Measurements from ENCODE around the gene FBXO40. TPM values are rescaled to one million over a fixed set of nuclear protein-coding genes. Genes with fewer than 3 reads are reported as not detected.

FBXO40 gene
- total RNA-seq, 1 experiment from 2014 or later = under 0.01 TPM

DNA sequence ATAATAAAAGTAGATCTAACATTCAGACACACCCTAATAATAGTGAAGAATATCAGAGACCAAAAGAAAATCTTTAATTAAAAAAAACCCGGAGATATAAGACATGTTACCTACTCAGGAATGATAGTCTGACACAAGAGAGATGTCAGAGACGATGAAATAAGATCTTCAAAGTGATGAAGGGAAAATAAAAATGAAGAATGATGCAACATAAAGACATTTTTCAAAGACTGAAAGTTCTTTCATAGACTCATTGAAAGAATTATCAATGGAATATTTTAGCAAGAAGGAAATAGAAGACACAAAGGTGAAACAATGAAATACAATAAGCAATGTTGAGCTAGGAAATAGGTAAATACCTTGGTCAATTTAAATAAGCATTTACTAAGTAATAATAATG is 47.9 kb downstream of the FBXO40 start:
- no peak for DNase-seq
- H3K27me3 ChIP-seq (ENCODE audit: control insufficient read depth, insufficient read depth, low read length) = no peaks in the 10 kb centered on the region
- no peaks in the 10 kb centered on the region for H3K36me3 ChIP-seq (replicated peaks; ENCODE audit: control insufficient read depth, insufficient read depth, low read length)
- no peak overlapping the region for H3K4me3 ChIP-seq (ENCODE audit: insufficient read depth, low read depth, low read length)

DNA sequence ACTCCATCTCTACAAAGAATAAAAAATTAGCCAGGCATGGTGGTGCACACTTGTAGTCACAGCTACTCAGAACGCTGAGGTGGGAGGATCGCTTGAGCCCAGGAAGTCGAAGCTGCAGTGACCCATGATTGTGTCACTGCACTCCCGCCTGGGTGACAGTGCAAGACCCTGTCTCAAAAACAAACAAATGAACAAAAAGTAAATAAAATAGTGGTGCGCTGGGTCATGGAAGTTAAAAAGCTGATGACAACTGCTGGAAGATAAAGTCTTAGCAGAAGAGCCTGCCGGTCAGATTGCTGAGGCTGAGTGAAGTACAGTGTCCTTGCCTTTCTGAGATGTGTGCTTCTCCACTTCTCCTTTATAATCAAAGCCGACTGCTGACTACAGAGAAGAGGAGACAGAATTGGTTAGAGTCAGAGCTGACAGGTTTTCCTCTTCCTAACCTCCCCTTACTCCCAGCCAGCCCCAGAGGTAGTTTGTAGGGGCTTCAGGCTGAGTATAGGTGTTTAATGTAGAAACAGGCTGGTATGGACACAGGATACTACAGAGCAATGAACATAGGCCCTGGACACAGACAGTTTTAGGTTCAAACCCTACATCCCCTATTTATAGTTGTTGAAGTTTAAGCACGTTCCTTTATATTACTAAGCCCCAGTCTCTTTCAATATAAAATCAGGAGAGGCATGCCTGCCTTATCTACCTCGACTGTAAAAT is 49.6 kb downstream of the FBXO40 start:
- H3K36me3 ChIP-seq (replicated peaks; ENCODE audit: control insufficient read depth, insufficient read depth, low read length) = no peaks in the 10 kb centered on the region
- H3K4me3 ChIP-seq (ENCODE audit: insufficient read depth, low read depth, low read length) = no peak overlapping the region
- DNase-seq = no peak
- H3K27me3 ChIP-seq (ENCODE audit: control insufficient read depth, insufficient read depth, low read length) = no peaks in the 10 kb centered on the region

DNA sequence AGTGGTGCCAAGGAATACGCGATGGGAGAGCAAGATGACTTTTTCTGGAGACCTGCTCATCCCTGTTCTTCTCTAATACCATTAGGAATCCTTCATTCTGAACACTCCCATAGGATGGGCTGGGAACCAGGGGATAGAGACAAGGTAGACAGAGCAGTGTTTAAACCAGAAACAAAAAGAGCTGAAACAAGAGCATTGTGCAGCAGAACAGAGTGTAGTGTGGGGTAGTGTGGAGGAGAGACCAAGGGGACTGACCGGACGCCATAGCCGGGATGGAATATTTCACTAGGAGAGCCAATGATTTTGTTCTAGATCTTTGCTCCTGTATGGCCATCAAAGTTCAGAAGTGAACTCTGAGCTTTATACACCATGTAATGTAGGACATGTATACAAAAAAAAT is 51.9 kb downstream of the FBXO40 start:
- DNase-seq = no peak
- H3K36me3 ChIP-seq (replicated peaks; ENCODE audit: control insufficient read depth, insufficient read depth, low read length) = no peaks in the 10 kb centered on the region
- H3K27me3 ChIP-seq (ENCODE audit: control insufficient read depth, insufficient read depth, low read length) = no peaks in the 10 kb centered on the region
- no peak overlapping the region for H3K4me3 ChIP-seq (ENCODE audit: insufficient read depth, low read depth, low read length)

DNA sequence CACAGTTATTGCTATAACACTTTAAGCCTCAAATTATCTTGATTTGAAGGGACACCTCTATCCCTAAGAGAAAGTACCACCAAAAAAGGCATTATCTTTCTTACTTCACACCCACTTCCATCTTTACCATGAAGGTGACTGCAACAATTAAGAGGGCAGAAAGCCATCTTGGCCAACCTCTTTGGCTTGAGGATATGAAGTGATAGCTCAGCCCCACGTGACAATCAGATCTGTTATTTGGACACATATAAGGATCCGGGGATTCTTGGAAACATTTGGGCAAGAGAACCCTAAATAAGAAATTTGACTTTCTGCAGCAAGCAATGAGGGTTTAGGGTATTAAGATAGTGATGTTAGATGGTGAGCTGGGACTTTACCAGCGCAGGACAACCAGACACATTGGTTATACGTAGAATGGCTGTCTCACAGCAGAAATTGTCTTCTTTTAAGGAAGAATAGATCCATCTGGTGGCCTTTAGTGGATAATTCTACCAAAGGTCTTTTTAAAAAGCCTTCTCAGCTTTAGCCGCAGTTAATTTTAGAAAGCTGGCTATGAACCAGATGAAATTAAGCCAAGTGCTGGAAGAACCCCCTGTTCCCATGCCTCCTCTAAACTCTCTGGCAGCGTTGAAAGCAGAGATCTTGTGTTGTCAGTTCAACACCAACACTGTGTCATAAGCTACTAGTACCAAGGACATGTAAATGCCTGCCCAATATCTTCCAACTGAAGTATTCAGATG is 55.2 kb downstream of the FBXO40 start:
- no peaks in the 10 kb centered on the region for H3K27me3 ChIP-seq (ENCODE audit: control insufficient read depth, insufficient read depth, low read length)
- no peak for DNase-seq
- no peaks in the 10 kb centered on the region for H3K36me3 ChIP-seq (replicated peaks; ENCODE audit: control insufficient read depth, insufficient read depth, low read length)
- no peak overlapping the region for H3K4me3 ChIP-seq (ENCODE audit: insufficient read depth, low read depth, low read length)

DNA sequence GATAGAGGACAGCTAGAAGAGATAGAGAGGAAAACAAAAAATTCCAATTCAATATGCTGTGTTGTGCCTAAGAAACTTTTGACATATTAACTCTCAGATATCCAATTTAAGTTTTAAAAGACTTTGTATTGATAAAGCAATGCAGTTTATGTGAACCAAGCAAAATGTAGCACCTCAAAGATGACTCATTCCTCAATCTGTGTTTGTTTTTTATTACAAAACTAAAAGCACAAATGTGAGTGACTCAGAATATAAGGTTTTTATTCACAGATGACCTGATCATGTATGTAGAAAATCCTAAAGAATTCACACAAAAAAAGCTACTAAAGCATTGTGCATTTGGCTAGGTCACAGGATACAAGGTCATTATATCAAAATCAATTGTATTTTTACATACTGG is 56.5 kb downstream of the FBXO40 start:
- Histone ChIP-seq H3K4me3 (ENCODE audit: insufficient read depth, low read depth, low read length) (no peak overlapping the region), H3K27me3 (ENCODE audit: control insufficient read depth, insufficient read depth, low read length) (no peaks in the 10 kb centered on the region), H3K36me3 (replicated peaks; ENCODE audit: control insufficient read depth, insufficient read depth, low read length) (no peaks in the 10 kb centered on the region)
- no peak for DNase-seq

GRCh38 chr3:121651684-121652083 is 58.5 kb downstream of the FBXO40 start:
- H3K4me3 ChIP-seq (ENCODE audit: insufficient read depth, low read depth, low read length) = no peak overlapping the region
- DNase-seq = no peak
- no peaks in the 10 kb centered on the region for H3K27me3 ChIP-seq (ENCODE audit: control insufficient read depth, insufficient read depth, low read length)
- no peaks in the 10 kb centered on the region for H3K36me3 ChIP-seq (replicated peaks; ENCODE audit: control insufficient read depth, insufficient read depth, low read length)

GRCh38 chr3:121654493-121655385 is 61.6 kb downstream of the FBXO40 start:
- no peaks in the 10 kb centered on the region for H3K27me3 ChIP-seq (ENCODE audit: control insufficient read depth, insufficient read depth, low read length)
- DNase-seq = no peak
- no peak overlapping the region for H3K4me3 ChIP-seq (ENCODE audit: insufficient read depth, low read depth, low read length)
- H3K36me3 ChIP-seq (replicated peaks; ENCODE audit: control insufficient read depth, insufficient read depth, low read length) = no peaks in the 10 kb centered on the region

DNA sequence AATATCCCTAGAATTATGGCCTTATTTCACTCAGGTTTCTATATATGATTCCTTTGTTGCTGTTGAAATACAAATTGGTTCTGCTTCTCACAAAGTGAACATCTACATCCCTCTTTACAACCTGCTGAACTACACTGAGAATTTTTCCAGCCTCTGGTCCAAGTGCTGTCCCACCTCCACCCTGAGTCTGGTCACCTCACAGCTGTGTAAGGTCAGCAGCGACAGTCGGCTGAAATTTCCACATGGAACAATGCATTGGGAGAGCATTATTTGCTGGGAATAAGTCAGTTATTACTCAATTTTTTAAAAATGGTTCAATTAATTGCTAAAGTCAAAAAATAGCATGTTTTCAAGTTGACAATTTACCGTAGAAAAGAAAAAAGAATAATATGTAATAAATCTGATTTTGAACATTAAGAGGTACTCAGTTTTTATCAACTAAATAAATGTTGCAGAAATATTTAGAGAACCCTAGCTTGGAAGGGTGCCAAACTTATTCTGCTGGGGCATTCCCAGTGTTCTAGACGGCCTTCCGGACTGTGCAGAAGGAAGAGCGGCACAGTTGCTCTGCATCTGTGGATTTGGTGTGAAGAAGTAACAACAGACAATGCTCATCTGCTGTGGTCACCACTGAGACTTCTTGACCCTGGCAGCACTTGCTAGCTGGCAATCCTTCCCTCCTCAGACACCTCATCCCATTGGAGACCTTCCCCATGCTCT is 65.7 kb downstream of the FBXO40 start:
- H3K27me3 ChIP-seq (ENCODE audit: control insufficient read depth, insufficient read depth, low read length) = no peaks in the 10 kb centered on the region
- no peak for DNase-seq
- H3K36me3 ChIP-seq (replicated peaks; ENCODE audit: control insufficient read depth, insufficient read depth, low read length) = no peaks in the 10 kb centered on the region
- H3K4me3 ChIP-seq (ENCODE audit: insufficient read depth, low read depth, low read length) = no peak overlapping the region

DNA sequence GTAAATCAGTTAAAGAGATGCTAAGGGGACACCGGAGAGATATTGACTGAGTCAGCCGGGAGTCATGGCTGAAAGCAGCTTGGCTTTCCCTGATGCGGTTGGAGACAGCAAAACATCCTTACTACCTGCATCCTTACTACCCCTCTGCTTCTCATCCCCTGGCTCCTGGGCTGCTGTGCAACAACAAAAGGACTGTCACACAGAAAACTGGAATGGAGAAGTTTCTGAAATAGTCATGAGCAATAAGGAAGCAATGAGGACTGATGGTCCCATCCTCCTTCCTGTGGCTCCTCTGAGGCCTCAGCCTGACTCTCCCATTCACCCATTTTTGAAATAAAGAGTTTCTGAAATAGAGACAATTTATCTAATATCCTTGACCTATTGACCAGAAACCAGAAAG is 66.4 kb downstream of the FBXO40 start:
- Histone ChIP-seq H3K27me3 (ENCODE audit: control insufficient read depth, insufficient read depth, low read length) (no peaks in the 10 kb centered on the region), H3K36me3 (replicated peaks; ENCODE audit: control insufficient read depth, insufficient read depth, low read length) (no peaks in the 10 kb centered on the region; the same call in 1 of the 2 replicates), H3K4me3 (ENCODE audit: insufficient read depth, low read depth, low read length) (no peak overlapping the region)
- DNase-seq = no peak

- H3K27me3 ChIP-seq (ENCODE audit: control insufficient read depth, insufficient read depth, low read length) = no peaks in the 10 kb centered on the region
- no peaks in the 10 kb centered on the region; the same call in none of the 2 replicates for H3K36me3 ChIP-seq (replicated peaks; ENCODE audit: control insufficient read depth, insufficient read depth, low read length)
- no peak within 1 kb of the TSS for H3K4me3 ChIP-seq (ENCODE audit: insufficient read depth, low read depth, low read length)
- DNase-seq = no peak
Observed at GRCh38 chr3:121660356-121661171, 67.4 kb downstream of the FBXO40 start, which contains the start of gene HCLS1. HCLS1 (minus strand) TSS chr3:121660903; CDS start chr3:121658347, 2,556 bp downstream.

DNA sequence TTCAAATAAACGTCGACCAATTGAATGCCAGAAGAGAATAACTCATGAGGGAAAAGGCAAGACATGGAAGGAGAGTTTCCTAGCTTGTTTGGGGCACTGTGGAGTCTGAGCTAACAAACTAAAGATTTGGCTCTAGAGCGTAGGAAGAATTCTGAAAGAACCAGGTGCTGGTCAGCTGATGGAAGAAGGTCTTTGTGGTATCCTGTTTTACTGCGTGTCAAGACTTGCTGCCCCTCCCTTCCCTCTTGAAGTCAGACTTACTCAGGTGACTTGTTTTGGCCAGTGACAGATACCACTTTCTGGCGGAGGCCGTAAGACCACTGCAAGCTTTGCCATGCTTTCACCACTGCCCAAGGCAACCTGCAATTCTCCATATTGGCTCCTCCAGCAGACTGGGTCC is 68.2 kb downstream of the FBXO40 start:
- H3K4me3 ChIP-seq (ENCODE audit: insufficient read depth, low read depth, low read length) = no peak overlapping the region

DNA sequence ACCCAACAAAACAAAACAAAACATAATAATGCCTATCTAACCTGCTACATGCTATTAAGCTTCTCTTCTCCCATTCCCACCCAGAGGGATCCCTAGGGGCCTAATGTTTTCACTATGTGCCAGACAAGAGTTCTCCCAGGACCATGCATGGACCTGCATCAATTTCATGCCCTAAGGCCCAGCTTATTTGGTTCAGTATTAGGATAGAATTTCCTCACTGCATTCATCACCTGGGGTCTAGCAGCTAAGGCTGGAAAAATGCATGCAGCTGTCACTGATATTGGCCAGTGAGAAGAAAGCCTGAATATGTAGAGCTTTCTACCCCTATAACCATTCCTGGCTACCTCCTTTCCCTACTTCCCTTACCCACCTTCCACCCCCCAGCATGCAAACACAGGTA is 69.6 kb downstream of the FBXO40 start:
- H3K4me3 ChIP-seq (ENCODE audit: insufficient read depth, low read depth, low read length) = no peak overlapping the region
- DNase-seq = no peak
- no peaks in the 10 kb centered on the region for H3K27me3 ChIP-seq (ENCODE audit: control insufficient read depth, insufficient read depth, low read length)
- H3K36me3 ChIP-seq (replicated peaks; ENCODE audit: control insufficient read depth, insufficient read depth, low read length) = peaks cover 15% of the 10 kb centered on the region

More for the DNA sequence above, 68.2 kb downstream of the FBXO40 start:
- H3K27me3 ChIP-seq (ENCODE audit: control insufficient read depth, insufficient read depth, low read length) = no peaks in the 10 kb centered on the region
- no peak for DNase-seq
- peaks cover 7% of the 10 kb centered on the region for H3K36me3 ChIP-seq (replicated peaks; ENCODE audit: control insufficient read depth, insufficient read depth, low read length)

- DNase-seq = no peak
- Histone ChIP-seq H3K36me3 (replicated peaks; ENCODE audit: control insufficient read depth, insufficient read depth, low read length) (peaks cover 17% of the 10 kb centered on the region), H3K27me3 (ENCODE audit: control insufficient read depth, insufficient read depth, low read length) (no peaks in the 10 kb centered on the region), H3K4me3 (ENCODE audit: insufficient read depth, low read depth, low read length) (no peak overlapping the region)
Observed at GRCh38 chr3:121663171-121663847, 70.1 kb downstream of the FBXO40 start.
